Measurements from ENCODE around the gene RYR1.
"Not testable (repeated sequence)": the region's sequence is repeated elsewhere in the genome, so short reads cannot be mapped to it uniquely, and the experiment has no call there.

The RYR1 gene

DNA sequence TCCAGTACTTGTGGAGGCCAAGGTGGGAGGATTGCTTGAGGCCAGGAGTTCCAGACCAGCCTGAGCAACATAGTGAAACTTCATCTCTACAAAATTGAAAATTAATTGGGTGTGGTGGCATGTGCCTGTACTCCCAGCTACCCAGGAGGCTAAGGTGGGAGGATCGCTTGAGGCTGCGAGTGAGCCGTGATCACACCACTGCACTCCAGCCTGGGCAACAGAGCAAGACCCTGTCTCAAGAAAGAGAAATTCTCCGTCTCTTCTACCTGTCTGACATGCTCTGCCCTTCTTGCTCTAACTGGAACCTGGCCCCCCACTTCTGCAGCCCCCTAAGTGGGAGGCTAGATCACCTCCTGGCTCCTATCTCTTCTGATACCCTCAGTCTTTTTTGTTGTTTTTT, 192.9 kb downstream of the RYR1 start:
- no peak for DNase-seq

GRCh38 chr19:38629568-38629967, 196.1 kb downstream of the RYR1 start:
- no peak for DNase-seq

DNA sequence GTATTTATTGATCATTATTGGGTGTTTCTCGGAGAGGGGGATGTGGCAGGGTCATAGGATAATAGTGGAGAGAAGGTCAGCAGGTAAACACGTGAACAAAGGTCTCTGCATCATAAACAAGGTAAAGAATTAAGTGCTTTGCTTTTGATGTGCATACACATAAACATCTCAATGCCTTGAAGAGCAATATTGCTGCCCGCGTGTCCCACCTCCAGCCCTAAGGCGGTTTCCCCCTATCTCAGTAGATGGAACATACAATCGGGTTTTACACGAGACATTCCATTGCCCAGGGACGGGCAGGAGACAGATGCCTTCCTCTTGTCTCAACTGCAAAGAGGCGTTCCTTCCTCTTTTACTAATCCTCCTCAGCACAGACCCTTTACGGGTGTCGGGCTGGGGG, 197.8 kb downstream of the RYR1 start:
- not testable (repeated sequence) for DNase-seq

DNA sequence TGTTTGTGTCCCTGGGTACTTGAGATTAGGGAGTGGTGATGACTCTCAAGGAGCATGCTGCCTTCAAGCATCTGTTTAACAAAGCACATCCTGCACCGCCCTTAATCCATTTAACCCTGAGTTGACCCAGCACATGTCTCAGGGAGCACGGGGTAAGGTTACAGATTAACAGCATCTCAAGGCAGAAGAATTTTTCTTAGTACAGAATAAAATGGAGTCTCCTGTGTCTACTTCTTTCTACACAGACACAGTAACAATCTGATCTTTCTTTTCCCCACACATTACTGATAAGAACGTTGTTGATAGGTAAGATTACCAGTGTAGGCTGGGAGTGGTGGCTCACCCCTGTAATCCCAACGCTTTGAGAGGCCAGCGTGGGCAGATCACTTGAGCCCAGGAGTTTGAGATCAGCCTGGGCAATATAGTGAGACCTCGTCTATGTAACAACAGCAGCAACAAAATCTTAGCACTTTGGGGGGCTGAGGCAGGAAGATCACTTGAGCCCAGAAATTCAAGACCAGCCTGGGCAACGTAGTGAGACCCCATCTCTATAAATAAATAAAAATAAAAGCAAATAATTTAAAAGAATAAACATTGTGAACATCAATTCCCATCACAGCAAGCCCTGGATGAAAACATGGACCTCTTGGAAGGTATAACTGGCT, 198.5 kb downstream of the RYR1 start:
- DNase-seq = not testable (repeated sequence)

DNA sequence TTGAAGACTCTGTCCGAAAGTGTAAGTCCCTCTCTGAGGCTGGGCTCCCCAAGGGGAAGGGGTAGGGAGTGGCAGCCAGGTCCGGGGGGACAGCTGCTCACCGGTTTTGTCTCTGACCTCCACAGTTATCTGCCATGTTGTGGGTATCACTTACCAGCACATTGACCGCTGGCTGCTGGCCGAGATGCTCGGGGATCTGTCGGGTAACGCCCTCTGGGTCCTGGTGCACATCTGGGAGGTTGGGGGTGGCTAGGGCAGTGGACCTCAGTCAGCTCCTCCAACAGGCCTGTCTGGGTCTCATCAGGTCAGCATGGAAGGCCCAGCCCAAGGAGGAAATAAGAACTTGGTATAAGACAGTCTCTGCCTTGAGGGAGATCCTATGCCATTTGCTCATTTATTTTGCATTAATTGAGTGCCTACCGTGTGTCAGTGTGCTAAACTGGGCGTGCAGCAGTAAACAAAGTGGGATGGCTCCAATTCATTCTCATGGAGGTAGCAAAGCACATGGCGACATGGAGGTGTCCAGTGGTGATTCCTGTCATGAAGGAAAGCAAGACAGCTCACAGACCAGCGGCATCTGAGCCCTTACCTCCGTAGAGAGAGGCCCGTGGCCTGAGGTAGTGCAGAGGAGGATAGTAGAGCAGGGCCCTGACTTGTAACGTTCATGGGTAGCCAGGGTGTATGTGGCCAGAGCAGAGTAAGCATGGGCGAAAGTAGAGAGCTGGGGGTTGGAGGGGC, 199.2 kb downstream of the RYR1 start:
- DNase-seq = no peak

GRCh38 chr19:38634757-38635482, 201.4 kb downstream of the RYR1 start:
- DNase-seq = peak; percentile 16 to 54

GRCh38 chr19:38635483-38636399, 202.2 kb downstream of the RYR1 start:
- DNase-seq = no peak

Data from hippocampal formation (tissue), 2 donors.